GM23338 (cell line): ENCODE data around the gene ZMYND19. TPM values are rescaled to one million over a fixed set of nuclear protein-coding genes. Genes with fewer than 3 reads are reported as not detected.

Experiments used
- ATAC-seq: fragments of 200-7000 bp; cut with Tn5 transposase; 3 replicates; pipeline ENCODE4 v1.9.1; 2020
- DNase-seq: peaks from one replicate; pipeline ENCODE4 v3.0.0-alpha.2; 2015; ENCODE audit warnings: low spot score
- H2AFZ ChIP-seq: fragments of 200-600 bp; sonication (generic); 2 replicates; pipeline ENCODE4 v1.8.0; 2016; ENCODE audit warnings: antibody characterized with exemption, mild to moderate bottlenecking, moderate library complexity
- H3F3A ChIP-seq: fragments of 200-600 bp; sonication (generic); replicated peaks from 2 replicates; pipeline ENCODE4 v1.8.0; 2017; ENCODE audit warnings: antibody characterized with exemption, mixed run types, low read depth
- H3K27ac ChIP-seq: fragments of 200-600 bp; sonication (generic); 2 replicates; pipeline ENCODE4 v1.6.1; 2016; ENCODE audit warnings: low read depth
- H3K27me3 ChIP-seq: fragments of 200-600 bp; sonication (generic); 2 replicates; pipeline ENCODE4 v1.8.0; 2016; ENCODE audit warnings: mild to moderate bottlenecking, mixed run types, moderate library complexity; ENCODE audit not compliant: insufficient read depth
- H3K36me3 ChIP-seq: fragments of 200-600 bp; sonication (generic); 2 replicates; pipeline ENCODE4 v1.8.0; 2016; ENCODE audit warnings: mild to moderate bottlenecking; ENCODE audit not compliant: insufficient read depth
- H3K4me1 ChIP-seq: fragments of 200-600 bp; sonication (generic); 2 replicates; pipeline ENCODE4 v1.8.0; 2016; ENCODE audit warnings: mild to moderate bottlenecking, moderate library complexity; ENCODE audit not compliant: insufficient read depth
- H3K4me2 ChIP-seq: fragments of 200-600 bp; sonication (generic); 2 replicates; pipeline ENCODE4 v1.7.1; 2017; ENCODE audit warnings: mixed run types
- H3K4me3 ChIP-seq: fragments of 200-600 bp; sonication (generic); 2 replicates; pipeline ENCODE4 v1.6.1; 2016; ENCODE audit warnings: mixed run types
- H3K79me2 ChIP-seq: fragments of 200-600 bp; sonication (generic); replicated peaks from 2 replicates; pipeline ENCODE4 v1.8.0; 2017; ENCODE audit warnings: mild to moderate bottlenecking; ENCODE audit not compliant: insufficient read depth
- H3K9me2 ChIP-seq: fragments of 200-600 bp; sonication (generic); 2 replicates; pipeline ENCODE4 v1.8.0; 2017; ENCODE audit not compliant: insufficient read depth
- H4K20me1 ChIP-seq: fragments of 200-600 bp; sonication (generic); replicated peaks from 2 replicates; pipeline ENCODE4 v1.8.0; 2017; ENCODE audit warnings: mild to moderate bottlenecking; ENCODE audit not compliant: insufficient read depth
- H3K27ac Mint-ChIP-seq: 2 replicates; pipeline ENCODE4 v1.8.0; 2020; ENCODE audit warnings: inconsistent platforms, mild to moderate bottlenecking, moderate library complexity, mixed read lengths
- H3K27me3 Mint-ChIP-seq: 3 replicates; pipeline ENCODE4 v1.8.0; 2022; ENCODE audit warnings: low read depth, mild to moderate bottlenecking, moderate library complexity, mixed read lengths, inconsistent platforms; ENCODE audit not compliant: insufficient read depth, poor library complexity
- H3K36me3 Mint-ChIP-seq: 3 replicates; pipeline ENCODE4 v1.8.0; 2021; ENCODE audit warnings: low read depth, mild to moderate bottlenecking, inconsistent platforms, moderate library complexity, mixed read lengths
- H3K4me1 Mint-ChIP-seq: 3 replicates; pipeline ENCODE4 v1.8.0; 2020; ENCODE audit warnings: mild to moderate bottlenecking, inconsistent platforms, mixed read lengths
- H3K4me3 Mint-ChIP-seq: 3 replicates; pipeline ENCODE4 v1.8.0; 2021; ENCODE audit warnings: moderate library complexity, mild to moderate bottlenecking, inconsistent platforms, mixed read lengths
- H3K9me3 Mint-ChIP-seq: 3 replicates; pipeline ENCODE4 v1.8.0; 2020; ENCODE audit warnings: moderate library complexity, mild to moderate bottlenecking, inconsistent platforms, mixed read lengths
- CREB1 ChIP-seq: fragments of 250-450 bp; sonication (Bioruptor Pico); IDR thresholded peaks from 2 replicates; pipeline ENCODE4 v1.5.0; 2020; ENCODE audit warnings: low read depth, mild to moderate bottlenecking, moderate library complexity
- CTCF ChIP-seq, 2 experiments: fragments of 200-600 bp in 1 of 2; sonication (generic) in 1 of 2; conservative IDR thresholded peaks; 2 replicates each; pipeline versions ENCODE4 v1.5.1 to v1.6.1; 2016 to 2017; ENCODE audit warnings: antibody characterized with exemption in 2 of 2, low read depth in 2 of 2, mild to moderate bottlenecking in 2 of 2, moderate library complexity in 1 of 2
- ETS1 ChIP-seq: IDR thresholded peaks from 2 replicates; pipeline ENCODE4 v1.6.1; 2016; ENCODE audit warnings: antibody characterized with exemption
- EZH2 ChIP-seq: fragments of 200-600 bp; sonication (generic); IDR thresholded peaks from one replicate; pipeline ENCODE4 v1.8.0; 2017; ENCODE audit warnings: antibody characterized with exemption, mild to moderate bottlenecking, low read depth; ENCODE audit not compliant: unreplicated experiment
- EZH2phosphoT487 ChIP-seq: fragments of 200-600 bp; sonication (generic); IDR thresholded peaks from one replicate; pipeline ENCODE4 v1.8.1; 2018; ENCODE audit warnings: antibody characterized with exemption; ENCODE audit not compliant: unreplicated experiment
- JUNB ChIP-seq: IDR thresholded peaks from one replicate; pipeline ENCODE4 v1.6.1; 2016; ENCODE audit warnings: antibody characterized with exemption; ENCODE audit not compliant: unreplicated experiment
- NANOG ChIP-seq: IDR thresholded peaks from 2 replicates; pipeline ENCODE4 v1.6.1; 2016; ENCODE audit warnings: antibody characterized with exemption, borderline replicate concordance
- POLR2AphosphoS5 ChIP-seq: IDR thresholded peaks from 2 replicates; pipeline ENCODE4 v1.6.1; 2016; ENCODE audit warnings: antibody characterized with exemption, low read depth
- STAT1 ChIP-seq: IDR thresholded peaks from one replicate; pipeline ENCODE4 v1.6.1; 2016; ENCODE audit warnings: antibody characterized with exemption; ENCODE audit not compliant: unreplicated experiment
- ZNF114 ChIP-seq: fragments of 250-450 bp; sonication (Bioruptor Pico); IDR thresholded peaks from 2 replicates; pipeline ENCODE4 v1.5.0; 2020; ENCODE audit warnings: mild to moderate bottlenecking, moderate library complexity
- ZNF331 ChIP-seq: fragments of 250-450 bp; sonication (Bioruptor Pico); IDR thresholded peaks from 2 replicates; pipeline ENCODE4 v1.5.0; 2020; ENCODE audit warnings: low read depth, mild to moderate bottlenecking, moderate library complexity
- ZNF462 ChIP-seq: fragments of 250-450 bp; sonication (Bioruptor Pico); IDR thresholded peaks from 2 replicates; pipeline ENCODE4 v1.5.0; 2020; ENCODE audit warnings: mild to moderate bottlenecking, moderate library complexity
- polyA plus RNA-seq: library from polyadenylated mRNA; unstranded; fragments of >200 nt; fragmentation: Nextera tagmentation; extraction: Ambion mirVana; gene quantifications from 2 replicates; pipeline ENCODE4 v1.2.1, GENCODE V29; 2016
- total RNA-seq: library from RNA; depleted of rRNA; stranded (reverse); fragments of >200 nt; shearing (Covaris generic); gene quantifications from 2 replicates; pipeline ENCODE4 v1.2.3, GENCODE V29; 2014
- TF ChIP-seq, protein P1 (sequence below): IDR thresholded peaks from one replicate; pipeline ENCODE4 v1.6.1; 2018; ENCODE audit warnings: antibody characterized with exemption; ENCODE audit not compliant: unreplicated experiment

The ZMYND19 gene
- total and polyA plus RNA-seq, 2 experiments from 2014 or later, result 25.8 to 58.5 TPM

GRCh38 chr9:137581361-137582285, 8.7 kb downstream of the ZMYND19 start:
- DNase-seq, result no peak
- Histone ChIP-seq H3K9me2 (no peaks in the 10 kb centered on the region), H3K4me3 (no peak overlapping the region), H2AFZ (no peak overlapping the region), H3K79me2 (peaks cover 29% of the 10 kb centered on the region), H3K36me3 (peaks cover 12% of the 10 kb centered on the region; the same call in 1 of the 2 replicates), H4K20me1 (peaks cover 11% of the 10 kb centered on the region), H3K4me2 (no peak overlapping the region), H3F3A (peaks cover 24% of the 10 kb centered on the region; the same call in 1 of the 2 replicates), H3K4me1 (peaks cover 20% of the 10 kb centered on the region), H3K27ac (no peak overlapping the region), H3K27me3 (no peaks in the 10 kb centered on the region)
- Mint-ChIP-seq H3K27ac (peak overlapping the region; percentile 23; the same call in 1 of the 2 replicates), H3K4me1 (peaks cover 31% of the 10 kb centered on the region), H3K36me3 (peaks cover 58% of the 10 kb centered on the region), H3K9me3 (no peaks in the 10 kb centered on the region), H3K27me3 (peaks cover 31% of the 10 kb centered on the region), H3K4me3 (no peak overlapping the region)
- TF ChIP-seq ETS1 (no peak), EZH2phosphoT487 (no peak), EZH2 (no peak), CREB1 (CRISPR knock-in tag) (no peak), ZNF114 (CRISPR knock-in tag) (no peak), POLR2AphosphoS5 (no peak), JUNB (no peak), CTCF (conservative IDR thresholded peaks at IDR 0.05; ENCODE audit: low read depth in 2 of 2) (no peak), ZNF331 (CRISPR knock-in tag) (no peak), ZNF462 (CRISPR knock-in tag) (no peak), NANOG (no peak), STAT1 (no peak)
- TF ChIP-seq, protein P1, sequence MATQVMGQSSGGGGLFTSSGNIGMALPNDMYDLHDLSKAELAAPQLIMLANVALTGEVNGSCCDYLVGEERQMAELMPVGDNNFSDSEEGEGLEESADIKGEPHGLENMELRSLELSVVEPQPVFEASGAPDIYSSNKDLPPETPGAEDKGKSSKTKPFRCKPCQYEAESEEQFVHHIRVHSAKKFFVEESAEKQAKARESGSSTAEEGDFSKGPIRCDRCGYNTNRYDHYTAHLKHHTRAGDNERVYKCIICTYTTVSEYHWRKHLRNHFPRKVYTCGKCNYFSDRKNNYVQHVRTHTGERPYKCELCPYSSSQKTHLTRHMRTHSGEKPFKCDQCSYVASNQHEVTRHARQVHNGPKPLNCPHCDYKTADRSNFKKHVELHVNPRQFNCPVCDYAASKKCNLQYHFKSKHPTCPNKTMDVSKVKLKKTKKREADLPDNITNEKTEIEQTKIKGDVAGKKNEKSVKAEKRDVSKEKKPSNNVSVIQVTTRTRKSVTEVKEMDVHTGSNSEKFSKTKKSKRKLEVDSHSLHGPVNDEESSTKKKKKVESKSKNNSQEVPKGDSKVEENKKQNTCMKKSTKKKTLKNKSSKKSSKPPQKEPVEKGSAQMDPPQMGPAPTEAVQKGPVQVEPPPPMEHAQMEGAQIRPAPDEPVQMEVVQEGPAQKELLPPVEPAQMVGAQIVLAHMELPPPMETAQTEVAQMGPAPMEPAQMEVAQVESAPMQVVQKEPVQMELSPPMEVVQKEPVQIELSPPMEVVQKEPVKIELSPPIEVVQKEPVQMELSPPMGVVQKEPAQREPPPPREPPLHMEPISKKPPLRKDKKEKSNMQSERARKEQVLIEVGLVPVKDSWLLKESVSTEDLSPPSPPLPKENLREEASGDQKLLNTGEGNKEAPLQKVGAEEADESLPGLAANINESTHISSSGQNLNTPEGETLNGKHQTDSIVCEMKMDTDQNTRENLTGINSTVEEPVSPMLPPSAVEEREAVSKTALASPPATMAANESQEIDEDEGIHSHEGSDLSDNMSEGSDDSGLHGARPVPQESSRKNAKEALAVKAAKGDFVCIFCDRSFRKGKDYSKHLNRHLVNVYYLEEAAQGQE, result no peak
- no peak for ATAC-seq
